A549 (cell line): ENCODE results near the gene MRPL16.

Experiments used
- CHD2 ChIP-seq: fragments of 150-350 bp; IDR thresholded peaks from 2 replicates; pipeline ENCODE4 v1.6.1; 2014; ENCODE audit warnings: low read length; ENCODE audit not compliant: partially characterized antibody
- CTCF ChIP-seq: fragments of >200 bp; sonication (Bioruptor Twin); formaldehyde crosslinking; IDR thresholded peaks from 3 replicates; pipeline ENCODE4 v1.5.1; 2016
- EP300 ChIP-seq, 2 experiments: fragments of >200 bp; sonication (Bioruptor Twin); formaldehyde crosslinking; IDR thresholded peaks; 2 replicates in 1 of 2; 3 replicates in 1 of 2; pipeline ENCODE4 v1.6.1; 2016 to 2017
- FOSL2 ChIP-seq, 2 experiments: fragments of 450-650 bp in 1 of 2; fragments of >200 bp in 1 of 2; sonication (Bioruptor Twin) in 1 of 2; formaldehyde crosslinking; IDR thresholded peaks; 2 replicates each; pipeline versions ENCODE4 v1.5.0 to v1.6.1; 2016 to 2020; ENCODE audit warnings: mild to moderate bottlenecking in 1 of 2, moderate library complexity in 1 of 2
- HEYL ChIP-seq: fragments of 250-450 bp; sonication (Bioruptor Pico); IDR thresholded peaks from 2 replicates; pipeline ENCODE4 v1.8.0; 2021; ENCODE audit warnings: mild to moderate bottlenecking, moderate library complexity
- JUN ChIP-seq, 2 experiments: fragments of >200 bp; sonication (Bioruptor Twin); formaldehyde crosslinking; IDR thresholded peaks; 2 replicates in 1 of 2; 3 replicates in 1 of 2; pipeline ENCODE4 v1.6.1; 2016 to 2017
- POLR2A ChIP-seq: IDR thresholded peaks from 2 replicates; pipeline ENCODE4 v1.6.1; 2012; ENCODE audit warnings: mild to moderate bottlenecking, low read length
- RAD21 ChIP-seq, 2 experiments: fragments of >200 bp in 1 of 2; sonication (Bioruptor Twin) in 1 of 2; formaldehyde crosslinking in 1 of 2; IDR thresholded peaks in 1 of 2; conservative IDR thresholded peaks in 1 of 2; 2 replicates in 1 of 2; 3 replicates in 1 of 2; pipeline ENCODE4 v1.6.1; 2012 to 2018; ENCODE audit warnings: inconsistent platforms in 1 of 2
- REST ChIP-seq: fragments of 200-600 bp; sonication (generic); IDR thresholded peaks from 2 replicates; pipeline ENCODE4 v1.6.1; 2016; ENCODE audit warnings: antibody characterized with exemption, mild to moderate bottlenecking, moderate library complexity
- RNF2 ChIP-seq: fragments of 200-600 bp; sonication (generic); IDR thresholded peaks from 2 replicates; pipeline ENCODE4 v1.6.1; 2016; ENCODE audit warnings: low read depth, mild to moderate bottlenecking, antibody characterized with exemption, moderate library complexity, borderline replicate concordance
- SMC3 ChIP-seq: fragments of >200 bp; sonication (Bioruptor Twin); formaldehyde crosslinking; IDR thresholded peaks from 3 replicates; pipeline ENCODE4 v1.6.1; 2018; ENCODE audit warnings: inconsistent platforms
- TF ChIP-seq, protein P1 (sequence below): fragments of 150-350 bp; IDR thresholded peaks from 2 replicates; pipeline ENCODE4 v1.6.1; 2014; ENCODE audit warnings: low read depth, mild to moderate bottlenecking, low read length

- TF ChIP-seq JUN (IDR thresholded peaks at IDR 0.05): no peak
- no peak for TF ChIP-seq CTCF
- no peak for TF ChIP-seq SMC3
- no peak for TF ChIP-seq HEYL (CRISPR knock-in tag)
- TF ChIP-seq REST: no peak
- TF ChIP-seq RNF2: no peak
- no peak for TF ChIP-seq EP300 (IDR thresholded peaks at IDR 0.05)
- TF ChIP-seq CHD2: no peak
- no peak for TF ChIP-seq POLR2A
- no peak for TF ChIP-seq RAD21 (conservative IDR thresholded peaks at IDR 0.05 in 1 of 2, IDR thresholded peaks at IDR 0.05 in 1 of 2)
- TF ChIP-seq FOSL2 (IDR thresholded peaks at IDR 0.05): no peak
- no peak for TF ChIP-seq FOSL2 (CRISPR knock-in tag; IDR thresholded peaks at IDR 0.05)
- TF ChIP-seq, protein P1, sequence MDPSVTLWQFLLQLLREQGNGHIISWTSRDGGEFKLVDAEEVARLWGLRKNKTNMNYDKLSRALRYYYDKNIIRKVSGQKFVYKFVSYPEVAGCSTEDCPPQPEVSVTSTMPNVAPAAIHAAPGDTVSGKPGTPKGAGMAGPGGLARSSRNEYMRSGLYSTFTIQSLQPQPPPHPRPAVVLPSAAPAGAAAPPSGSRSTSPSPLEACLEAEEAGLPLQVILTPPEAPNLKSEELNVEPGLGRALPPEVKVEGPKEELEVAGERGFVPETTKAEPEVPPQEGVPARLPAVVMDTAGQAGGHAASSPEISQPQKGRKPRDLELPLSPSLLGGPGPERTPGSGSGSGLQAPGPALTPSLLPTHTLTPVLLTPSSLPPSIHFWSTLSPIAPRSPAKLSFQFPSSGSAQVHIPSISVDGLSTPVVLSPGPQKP: no peak
Measured at GRCh38 chr11:59759900-59760299, 50.7 kb downstream of the MRPL16 start.
